K562 (cell line): Measurements from ENCODE around the gene TPRX2. TPM values are rescaled to one million over a fixed set of nuclear protein-coding genes. Genes with fewer than 3 reads are reported as not detected.

Experiments used
- BRD4 ChIP-seq: fragments of 200-600 bp; sonication (generic); IDR thresholded peaks from 2 replicates; pipeline ENCODE4 v1.6.1; 2017; ENCODE audit warnings: inconsistent platforms
- CBFA2T2 ChIP-seq: fragments of 450-650 bp; conservative IDR thresholded peaks from 2 replicates; pipeline ENCODE4 v1.6.1; 2017; ENCODE audit warnings: mild to moderate bottlenecking
- CBX8 ChIP-seq: fragments of 200-600 bp; sonication (generic); IDR thresholded peaks from 2 replicates; pipeline ENCODE4 v1.6.1; 2012; ENCODE audit warnings: borderline replicate concordance, mixed run types, low read depth, mild to moderate bottlenecking, moderate library complexity, mixed read lengths, low read length, control low read depth, inconsistent platforms; ENCODE audit not compliant: poor library complexity, severe bottlenecking; ENCODE audit errors: extremely low read depth
- CC2D1A ChIP-seq: fragments of 450-650 bp; IDR thresholded peaks from 2 replicates; pipeline ENCODE4 v1.6.1; 2017; ENCODE audit warnings: mild to moderate bottlenecking
- CTCFL ChIP-seq: IDR thresholded peaks from 2 replicates; pipeline ENCODE4 v1.6.1; 2011; ENCODE audit warnings: borderline replicate concordance, low read depth, mild to moderate bottlenecking, moderate library complexity, low read length; ENCODE audit not compliant: insufficient read depth, poor library complexity, severe bottlenecking
- MAFK ChIP-seq: IDR thresholded peaks from 2 replicates; pipeline ENCODE4 v1.6.1; 2011; ENCODE audit warnings: low read length, improper control_type of control experiment
- PHF21A ChIP-seq: fragments of 450-650 bp; IDR thresholded peaks from 2 replicates; pipeline ENCODE4 v1.6.1; 2017; ENCODE audit warnings: low read depth, borderline replicate concordance
- POLR2AphosphoS2 ChIP-seq: IDR thresholded peaks from 2 replicates; pipeline ENCODE4 v1.6.1; 2012; ENCODE audit warnings: low read length, improper control_type of control experiment
- RAD21 ChIP-seq, 2 experiments: fragments of 250-450 bp in 1 of 2; fragments of 450-650 bp in 1 of 2; sonication (Bioruptor Pico) in 1 of 2; formaldehyde crosslinking in 1 of 2; IDR thresholded peaks in 1 of 2; conservative IDR thresholded peaks in 1 of 2; 2 replicates each; pipeline versions ENCODE4 v1.4.0 to v1.8.0; 2020 to 2022; ENCODE audit warnings: mild to moderate bottlenecking in 2 of 2, moderate library complexity in 1 of 2
- TGIF2 ChIP-seq: sonication (generic); formaldehyde crosslinking; IDR thresholded peaks from 2 replicates; pipeline ENCODE4 v1.8.1; 2022; ENCODE audit warnings: mild to moderate bottlenecking, missing genetic modification reagents, moderate library complexity
- THRAP3 ChIP-seq: fragments of 450-650 bp; IDR thresholded peaks from 2 replicates; pipeline ENCODE4 v1.6.1; 2016; ENCODE audit warnings: mild to moderate bottlenecking, inconsistent platforms, borderline replicate concordance
- XRCC5 ChIP-seq: fragments of 200-400 bp; formaldehyde crosslinking; IDR thresholded peaks from 2 replicates; pipeline ENCODE4 v1.6.1; 2017; ENCODE audit warnings: low read depth, mild to moderate bottlenecking, low read length
- ZNF165 ChIP-seq: fragments of 250-450 bp; sonication (Bioruptor Pico); IDR thresholded peaks from 2 replicates; pipeline ENCODE4 v1.4.0; 2020; ENCODE audit warnings: borderline replicate concordance
- ZNF696 ChIP-seq: fragments of 250-450 bp; sonication (Bioruptor Pico); conservative IDR thresholded peaks from 2 replicates; pipeline ENCODE4 v1.4.0; 2020; ENCODE audit warnings: mild to moderate bottlenecking, moderate library complexity
- polyA plus RNA-seq, 8 experiments: library from polyadenylated mRNA; depleted of rRNA in 4 of 8; stranded (reverse) in 5 of 8; unstranded in 3 of 8; fragments of >200 nt; fragmentation: Nextera tagmentation in 2 of 8; fragmentation: Illumina TruSeq in 1 of 8; extraction: Ambion mirVana in 2 of 8; extraction: Trizol in 1 of 8; gene quantifications; 2 replicates each; pipeline versions ENCODE4 v1.2.1 to v1.2.3, GENCODE V29; 2011 to 2014; ENCODE audit warnings: inconsistent platforms in 1 of 8, missing spikeins in 1 of 8
- total RNA-seq, 7 experiments: library from RNA; depleted of rRNA in 6 of 7; stranded (reverse); fragments of >200 nt in 6 of 7; fragmentation: Illumina TruSeq in 2 of 7; extraction: Trizol in 2 of 7; gene quantifications; 2 replicates each; pipeline versions ENCODE4 v1.2.1 to v1.2.3, GENCODE V29; 2011 to 2021; ENCODE audit warnings: low replicate concordance in 1 of 7
- TF ChIP-seq, protein P1 (sequence below): fragments of 200-800 bp; sonication (Bioruptor generic); IDR thresholded peaks from 2 replicates; pipeline ENCODE4 v1.6.1; 2017; ENCODE audit warnings: missing genetic modification characterization, missing compliant biosample characterization
- TF ChIP-seq, protein P2 (sequence below), 2 experiments: fragments of 450-650 bp; formaldehyde crosslinking in 1 of 2; IDR thresholded peaks; 2 replicates each; pipeline versions ENCODE4 v1.4.0 to v1.6.1; 2014 to 2020; ENCODE audit warnings: mild to moderate bottlenecking in 2 of 2, borderline replicate concordance in 1 of 2, low read depth in 1 of 2

Gene TPRX2
- total and polyA plus RNA-seq, 9 of the 15 experiments (the other 6 are each of a cell fraction or from before 2014, with no cell fraction given) = not detected

DNA sequence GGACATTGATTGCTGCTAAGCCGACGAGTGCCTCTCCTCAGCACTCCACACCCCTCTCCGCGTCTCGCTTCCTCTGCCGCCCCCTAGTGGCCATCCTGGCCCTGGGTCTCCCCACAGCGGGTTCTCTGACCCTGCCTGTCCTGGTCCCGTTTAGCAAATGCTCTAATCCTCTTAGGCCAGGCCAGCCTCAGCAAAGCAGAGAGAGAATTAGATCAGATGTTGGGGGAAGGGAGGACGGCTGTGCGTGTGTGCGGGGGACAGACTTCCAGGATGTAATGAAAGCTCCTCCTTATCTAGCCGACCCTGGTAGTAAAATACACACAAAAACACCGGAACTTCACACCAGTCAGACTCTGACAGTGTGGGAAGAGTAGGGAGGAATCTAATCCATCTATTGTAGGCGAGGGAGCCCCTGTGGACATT, 4.5 kb downstream of the TPRX2 start (continued):
- TF ChIP-seq ZNF165 (CRISPR knock-in tag) (no peak), XRCC5 (peak; percentile 79; the same call in 1 of the 2 replicates), CBX8 (no peak), ZNF696 (CRISPR knock-in tag) (no peak), TGIF2 (CRISPR knock-in tag) (no peak), CC2D1A (0 out of 2 replicates have a peak, but pooled peaks have one; percentile 54), RAD21 (CRISPR knock-in tag; conservative IDR thresholded peaks at IDR 0.05 in 1 of 2, IDR thresholded peaks at IDR 0.05 in 1 of 2) (peak; percentile 78 to 90), CTCFL (peak; percentile 61), MAFK (0 out of 2 replicates have a peak, but pooled peaks have one; percentile 14), POLR2AphosphoS2 (no peak), BRD4 (no peak), CBFA2T2 (0 out of 2 replicates have a peak, but pooled peaks have one; percentile 9), THRAP3 (no peak), PHF21A (0 out of 2 replicates have a peak, but pooled peaks have one; percentile 47)
- TF ChIP-seq, protein P1, sequence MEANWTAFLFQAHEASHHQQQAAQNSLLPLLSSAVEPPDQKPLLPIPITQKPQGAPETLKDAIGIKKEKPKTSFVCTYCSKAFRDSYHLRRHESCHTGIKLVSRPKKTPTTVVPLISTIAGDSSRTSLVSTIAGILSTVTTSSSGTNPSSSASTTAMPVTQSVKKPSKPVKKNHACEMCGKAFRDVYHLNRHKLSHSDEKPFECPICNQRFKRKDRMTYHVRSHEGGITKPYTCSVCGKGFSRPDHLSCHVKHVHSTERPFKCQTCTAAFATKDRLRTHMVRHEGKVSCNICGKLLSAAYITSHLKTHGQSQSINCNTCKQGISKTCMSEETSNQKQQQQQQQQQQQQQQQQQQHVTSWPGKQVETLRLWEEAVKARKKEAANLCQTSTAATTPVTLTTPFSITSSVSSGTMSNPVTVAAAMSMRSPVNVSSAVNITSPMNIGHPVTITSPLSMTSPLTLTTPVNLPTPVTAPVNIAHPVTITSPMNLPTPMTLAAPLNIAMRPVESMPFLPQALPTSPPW (CRISPR knock-in tag) = peak; percentile 28; the same call in 1 of the 2 replicates
- TF ChIP-seq, protein P2, sequence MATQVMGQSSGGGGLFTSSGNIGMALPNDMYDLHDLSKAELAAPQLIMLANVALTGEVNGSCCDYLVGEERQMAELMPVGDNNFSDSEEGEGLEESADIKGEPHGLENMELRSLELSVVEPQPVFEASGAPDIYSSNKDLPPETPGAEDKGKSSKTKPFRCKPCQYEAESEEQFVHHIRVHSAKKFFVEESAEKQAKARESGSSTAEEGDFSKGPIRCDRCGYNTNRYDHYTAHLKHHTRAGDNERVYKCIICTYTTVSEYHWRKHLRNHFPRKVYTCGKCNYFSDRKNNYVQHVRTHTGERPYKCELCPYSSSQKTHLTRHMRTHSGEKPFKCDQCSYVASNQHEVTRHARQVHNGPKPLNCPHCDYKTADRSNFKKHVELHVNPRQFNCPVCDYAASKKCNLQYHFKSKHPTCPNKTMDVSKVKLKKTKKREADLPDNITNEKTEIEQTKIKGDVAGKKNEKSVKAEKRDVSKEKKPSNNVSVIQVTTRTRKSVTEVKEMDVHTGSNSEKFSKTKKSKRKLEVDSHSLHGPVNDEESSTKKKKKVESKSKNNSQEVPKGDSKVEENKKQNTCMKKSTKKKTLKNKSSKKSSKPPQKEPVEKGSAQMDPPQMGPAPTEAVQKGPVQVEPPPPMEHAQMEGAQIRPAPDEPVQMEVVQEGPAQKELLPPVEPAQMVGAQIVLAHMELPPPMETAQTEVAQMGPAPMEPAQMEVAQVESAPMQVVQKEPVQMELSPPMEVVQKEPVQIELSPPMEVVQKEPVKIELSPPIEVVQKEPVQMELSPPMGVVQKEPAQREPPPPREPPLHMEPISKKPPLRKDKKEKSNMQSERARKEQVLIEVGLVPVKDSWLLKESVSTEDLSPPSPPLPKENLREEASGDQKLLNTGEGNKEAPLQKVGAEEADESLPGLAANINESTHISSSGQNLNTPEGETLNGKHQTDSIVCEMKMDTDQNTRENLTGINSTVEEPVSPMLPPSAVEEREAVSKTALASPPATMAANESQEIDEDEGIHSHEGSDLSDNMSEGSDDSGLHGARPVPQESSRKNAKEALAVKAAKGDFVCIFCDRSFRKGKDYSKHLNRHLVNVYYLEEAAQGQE (IDR thresholded peaks at IDR 0.05; ENCODE audit: borderline replicate concordance) = peak; percentile 86
- TF ChIP-seq, protein P2 (CRISPR knock-in tag; IDR thresholded peaks at IDR 0.05; ENCODE audit: low read depth) = no peak
